GM19099 (cell line): Measurements from ENCODE around the gene SMNDC1.

Source experiments
- POLR2A ChIP-seq: IDR thresholded peaks from 3 replicates; pipeline ENCODE4 v1.6.1; 2011; ENCODE audit warnings: low read depth; ENCODE audit not compliant: insufficient read length; ENCODE audit errors: extremely low read depth

The SMNDC1 gene

GRCh38 chr10:110311357-110311949 is 6.7 kb upstream of the SMNDC1 start:
- TF ChIP-seq POLR2A, result no peak

GRCh38 chr10:110310741-110311140 is 6.0 kb upstream of the SMNDC1 start:
- TF ChIP-seq POLR2A, result no peak

DNA sequence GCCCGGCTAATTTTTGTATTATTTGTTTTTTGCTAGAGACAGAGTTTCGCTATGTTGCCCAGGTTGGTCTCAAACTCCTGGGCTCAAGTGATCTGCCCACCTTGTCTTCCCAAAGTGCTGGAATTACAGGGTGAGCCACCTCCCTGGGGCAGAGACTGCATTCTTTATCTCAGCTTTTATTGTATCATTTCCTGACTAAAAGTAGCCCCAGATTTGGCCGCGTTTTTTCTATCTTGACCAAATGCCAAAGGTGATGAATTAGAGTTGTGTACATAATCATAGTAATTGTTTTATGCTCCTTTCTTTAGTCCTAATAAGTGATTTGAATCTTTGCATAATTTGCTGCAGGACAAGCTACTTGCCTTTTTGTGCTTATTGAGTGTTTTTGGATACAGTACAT is 3.1 kb upstream of the SMNDC1 start:
- TF ChIP-seq POLR2A, result no peak

- TF ChIP-seq POLR2A, result no peak
These were observed 1.7 kb upstream of the SMNDC1 start for GRCh38 chr10:110306452-110306768.

GRCh38 chr10:110305767-110306451 is 1.2 kb upstream of the SMNDC1 start:
- no peak for TF ChIP-seq POLR2A

DNA sequence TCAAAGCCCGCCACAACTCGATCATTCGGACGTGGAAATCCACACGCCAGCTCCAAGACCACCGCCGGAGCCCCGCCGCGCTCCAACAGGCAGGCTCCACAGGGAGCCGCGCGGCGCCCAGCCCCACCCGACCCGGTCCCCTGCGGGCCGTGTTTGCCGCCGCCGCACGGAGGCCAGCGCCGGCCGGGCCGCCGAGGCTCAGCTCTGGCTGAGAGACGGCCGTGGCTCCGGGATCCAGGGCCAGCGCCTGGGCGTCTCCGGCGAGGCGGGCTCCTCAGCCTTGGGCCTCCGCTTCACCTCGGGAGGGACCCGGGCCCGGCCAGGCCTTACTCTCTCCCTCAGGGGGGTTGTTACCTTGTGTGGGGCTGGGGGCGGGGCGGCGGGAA is 333 bp downstream of the SMNDC1 start:
- TF ChIP-seq POLR2A, result no peak

- no peak for TF ChIP-seq POLR2A
These were observed 1.0 kb downstream of the SMNDC1 start for GRCh38 chr10:110303681-110304080.

- no peak for TF ChIP-seq POLR2A
These were observed 4.2 kb downstream of the SMNDC1 start for GRCh38 chr10:110300486-110300986.

- no peak for TF ChIP-seq POLR2A
These were observed 7.8 kb downstream of the SMNDC1 start for GRCh38 chr10:110296966-110297365.

DNA sequence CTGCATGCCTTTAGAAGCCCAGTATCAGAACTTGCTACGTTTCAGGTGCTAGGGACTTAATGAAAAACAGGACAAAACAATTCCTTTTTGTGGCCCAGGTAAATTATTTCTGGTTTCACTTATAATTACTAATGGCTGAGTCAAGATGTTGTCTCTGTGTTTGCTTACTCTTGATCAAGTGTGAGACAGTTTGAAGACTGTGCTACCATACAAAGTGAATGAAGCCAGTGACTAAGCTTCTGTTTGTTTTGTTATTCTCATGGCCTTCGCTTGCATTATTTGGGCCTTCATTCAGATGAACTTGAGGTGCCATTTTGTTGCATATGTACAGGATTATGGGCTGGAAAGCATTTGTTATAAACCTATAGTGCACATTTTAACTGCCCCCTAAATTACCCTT is 17.9 kb downstream of the SMNDC1 start:
- no peak for TF ChIP-seq POLR2A

DNA sequence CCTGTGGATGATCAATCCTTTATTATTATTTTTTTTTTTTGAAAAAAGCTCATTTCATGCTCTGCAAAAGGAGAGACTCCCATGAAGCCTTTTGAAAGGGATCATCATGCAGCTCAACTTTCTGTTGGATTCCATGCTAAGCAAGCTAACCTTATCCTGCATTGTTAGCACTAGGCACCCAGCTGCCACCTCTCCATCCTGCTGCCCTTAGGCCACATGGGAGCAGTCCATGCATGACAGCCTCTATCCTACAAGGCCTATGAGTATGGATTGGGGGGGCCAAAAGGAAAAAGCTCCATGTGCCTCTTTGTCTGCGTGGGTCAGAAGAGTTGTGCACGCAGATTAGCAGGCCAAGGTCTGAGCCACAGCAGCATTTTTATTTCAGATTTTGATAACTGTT is 19.2 kb downstream of the SMNDC1 start:
- no peak for TF ChIP-seq POLR2A

- TF ChIP-seq POLR2A, result no peak
These were observed 20.5 kb downstream of the SMNDC1 start for GRCh38 chr10:110284262-110284661.

- no peak for TF ChIP-seq POLR2A
These were observed 25.2 kb downstream of the SMNDC1 start for GRCh38 chr10:110279407-110279986.

- TF ChIP-seq POLR2A, result no peak
These were observed 25.9 kb downstream of the SMNDC1 start for GRCh38 chr10:110278562-110279406.

DNA sequence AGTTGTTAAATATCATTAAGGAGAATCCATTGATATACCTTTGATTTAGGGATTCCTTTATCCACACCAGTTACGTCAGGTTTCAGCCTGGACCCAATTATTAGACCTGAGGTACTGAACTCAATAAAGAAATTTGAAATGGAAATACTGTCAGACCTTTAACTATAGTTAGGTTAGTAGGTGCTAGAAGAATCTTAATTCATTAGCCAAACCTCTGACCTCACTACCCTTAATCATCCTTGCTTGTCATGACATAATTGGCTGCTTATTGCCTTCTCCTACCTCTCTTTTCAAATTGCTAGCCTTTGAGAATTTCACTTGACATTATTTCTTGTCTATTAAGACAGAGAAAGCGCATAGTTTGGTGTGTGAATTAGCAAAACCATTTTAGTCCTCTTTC is 27.1 kb downstream of the SMNDC1 start:
- TF ChIP-seq POLR2A, result no peak

DNA sequence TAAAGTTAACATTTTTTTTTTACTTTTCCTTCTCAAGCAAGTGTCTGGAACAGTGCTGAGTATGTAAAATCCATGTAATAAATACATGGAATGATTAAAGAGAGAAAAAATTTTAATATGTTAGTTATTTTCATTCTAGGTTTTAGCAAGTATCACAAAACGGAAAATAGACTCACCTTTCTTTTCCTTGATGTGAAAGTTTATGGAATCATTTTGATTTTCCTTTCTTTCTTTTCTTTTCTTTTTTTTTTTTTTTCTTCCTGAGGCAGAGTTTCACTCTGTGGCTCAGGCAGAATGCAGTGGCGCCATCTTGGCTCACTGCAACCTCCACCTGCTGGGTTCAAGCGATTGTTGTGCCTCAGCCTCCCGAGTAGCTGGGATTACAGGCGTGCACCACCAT is 28.1 kb downstream of the SMNDC1 start:
- no peak for TF ChIP-seq POLR2A

DNA sequence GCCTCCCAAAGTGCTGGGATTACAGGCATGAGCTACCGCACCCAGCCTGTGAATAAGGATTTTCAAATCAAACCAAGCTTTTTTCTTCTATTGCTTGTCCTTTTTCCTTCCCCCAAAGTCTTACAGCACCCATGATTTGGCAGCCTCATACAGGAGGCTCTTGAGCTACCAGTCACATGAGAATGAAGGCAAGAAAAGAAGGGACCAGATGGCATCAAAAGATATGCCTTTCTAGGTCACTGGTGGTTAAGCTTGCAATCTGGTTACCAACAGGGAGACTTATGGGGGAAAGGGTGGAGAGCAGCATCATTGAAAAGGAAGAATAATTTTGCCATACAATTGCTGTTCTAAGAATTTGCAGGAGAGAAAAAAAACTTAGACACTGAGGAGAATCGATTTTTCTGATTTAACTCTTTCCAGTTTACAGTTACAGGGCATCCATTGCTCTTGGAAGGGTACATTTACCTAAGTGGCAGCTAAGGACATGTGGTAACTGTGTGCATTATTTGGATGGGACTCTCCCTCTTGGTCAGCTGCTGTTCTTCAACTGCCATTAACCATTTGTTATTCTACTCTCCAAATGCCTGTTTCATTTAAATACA is 29.5 kb downstream of the SMNDC1 start:
- no peak for TF ChIP-seq POLR2A
